Prostate gland (tissue), 2 donors: Measurements from ENCODE around the gene ZNF576. TPM values are rescaled to one million over a fixed set of nuclear protein-coding genes. Genes with fewer than 3 reads are reported as not detected.
A peak's percentile ranks its signal among the peaks of the same experiment; 100 is the strongest.
"Not testable (repeated sequence)": the region's sequence is repeated elsewhere in the genome, so short reads cannot be mapped to it uniquely, and the experiment has no call there.

ENCODE experiments used
- DNase-seq: peaks from one replicate; pipeline ENCODE4 v3.0.0-alpha.2; 2019; ENCODE audit warnings: low spot score
- H3K27ac ChIP-seq, 2 donors: fragments of 200-600 bp; sonication (generic); 2 replicates each; pipeline ENCODE4 v1.5.1; 2017 to 2019
- H3K27me3 ChIP-seq: fragments of 200-600 bp; sonication (generic); replicated peaks from 2 replicates; pipeline ENCODE4 v1.5.1; 2019; ENCODE audit not compliant: insufficient read depth
- H3K36me3 ChIP-seq, 2 donors: fragments of 200-600 bp; sonication (generic); 1 replicate in 1 of 2; 2 replicates in 1 of 2; pipeline versions ENCODE4 v1.5.1 to v1.8.1; 2017 to 2019
- H3K4me1 ChIP-seq: fragments of 200-600 bp; sonication (generic); replicated peaks from 2 replicates; pipeline ENCODE4 v1.5.1; 2019
- H3K4me3 ChIP-seq, 2 donors: fragments of 200-600 bp; sonication (generic); 2 replicates each; pipeline ENCODE4 v1.5.1; 2017 to 2019
- H3K9me3 ChIP-seq: fragments of 200-600 bp; sonication (generic); 2 replicates; pipeline ENCODE4 v1.5.1; 2017
- CTCF ChIP-seq, 4 experiments: fragments of 200-600 bp in 2 of 4; fragments of 450-650 bp in 2 of 4; sonication (generic) in 2 of 4; IDR thresholded peaks; 1 replicate in 3 of 4; 2 replicates in 1 of 4; pipeline ENCODE4 v1.5.1; 2016 to 2019; ENCODE audit warnings: antibody characterized with exemption in 4 of 4, mild to moderate bottlenecking in 2 of 4, moderate library complexity in 2 of 4
- POLR2A ChIP-seq: fragments of 450-650 bp; IDR thresholded peaks from one replicate; pipeline ENCODE4 v1.6.1; 2016; ENCODE audit warnings: antibody characterized with exemption, mild to moderate bottlenecking
- POLR2AphosphoS5 ChIP-seq: sonication (generic); formaldehyde crosslinking; IDR thresholded peaks from one replicate; pipeline ENCODE4 v1.6.1; 2017; ENCODE audit warnings: antibody characterized with exemption
- WGBS: methylation state at CpG from one replicate; pipeline ENCODE4 v1.1.5; 2018; 5-methylcytosine and 5-hydroxymethylcytosine counted together
- intact Hi-C: fragments of 100-400 bp; cut with DNase I; formaldehyde crosslinking; loops from one replicate; pipeline ENCODE4 v1.14.2; 2022
- total RNA-seq, 2 donors: library from RNA; depleted of rRNA; stranded (reverse); fragments of >200 nt; gene quantifications; one replicate each; pipeline ENCODE4 v1.1.0, GENCODE V29; 2016

Gene ZNF576, protein sequence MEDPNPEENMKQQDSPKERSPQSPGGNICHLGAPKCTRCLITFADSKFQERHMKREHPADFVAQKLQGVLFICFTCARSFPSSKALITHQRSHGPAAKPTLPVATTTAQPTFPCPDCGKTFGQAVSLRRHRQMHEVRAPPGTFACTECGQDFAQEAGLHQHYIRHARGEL
- 10 to 100 TPM; 25.1 to 30.6 TPM for total RNA-seq

- Histone ChIP-seq H3K27ac (peak within 1 kb of the TSS; percentile 94 to 97), H3K27me3 (no peaks in the 10 kb centered on the region), H3K9me3 (no peaks in the 10 kb centered on the region), H3K36me3 (peaks cover 0 to 16% of the 10 kb centered on the region in 2 donors), H3K4me3 (peak within 1 kb of the TSS; percentile 32 to 59), H3K4me1 (peaks cover 28% of the 10 kb centered on the region)
- peak; percentile 100 for DNase-seq
- under 1% methylated on average over 60 of the region's 60 CpGs for WGBS
- intact Hi-C loops = loop anchor here (1.0 to 2.0 kb wide), 2 partner anchors 21 to 61 kb away; partner anchors contain the start of genes PINLYP and XRCC1
- TF ChIP-seq CTCF (IDR thresholded peaks at IDR 0.05) (peak in 1 of 4 experiments; percentile 26), POLR2A (peak; percentile 96), POLR2AphosphoS5 (peak; percentile 100)
Observed at GRCh38 chr19:43595999-43596841, at the start of gene ZNF576, which contains the start of gene IRGQ. Gene ZNF576, plus strand, starts transcription at chr19:43596595. Its CDS starts 514 bp downstream, at chr19:43597109. Gene IRGQ, minus strand, starts transcription at chr19:43596134. Its CDS starts 796 bp downstream, at chr19:43595338.

GRCh38 chr19:43547926-43548325 lies 48.5 kb upstream of the ZNF576 start:
- DNase-seq, H3K9me3 ChIP-seq: not testable (repeated sequence)
- WGBS = 89% methylated on average over 15 of the region's 24 CpGs

DNA sequence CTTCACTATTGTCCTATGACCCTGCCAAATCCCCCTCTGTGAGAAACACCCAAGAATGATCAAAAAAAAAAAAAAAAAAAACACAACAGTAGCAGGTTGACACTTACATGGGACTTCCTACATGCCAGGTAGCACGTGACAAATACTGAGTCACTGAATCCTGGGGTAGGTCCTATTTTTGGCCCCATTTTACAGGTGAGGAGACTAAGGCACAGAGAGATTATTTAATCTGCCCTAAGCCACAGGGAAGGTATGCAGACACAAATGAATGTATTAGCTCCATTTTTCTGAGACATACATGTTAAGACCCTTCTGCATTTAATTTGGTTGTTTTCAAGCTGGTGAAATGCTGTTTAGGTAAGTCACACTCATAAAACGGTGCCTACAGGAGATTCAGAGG lies 47.7 kb upstream of the ZNF576 start:
- TF ChIP-seq POLR2A (no peak), CTCF (IDR thresholded peaks at IDR 0.05) (no peak), POLR2AphosphoS5 (no peak)
- Histone ChIP-seq H3K4me3 (no peak overlapping the region), H3K4me1 (no peaks in the 10 kb centered on the region), H3K27ac (no peak overlapping the region), H3K36me3 (peaks cover 7 to 15% of the 10 kb centered on the region in 2 donors), H3K27me3 (no peaks in the 10 kb centered on the region), H3K9me3 (no peaks in the 10 kb centered on the region)
- intact Hi-C loops = no loop called here
- no peak for DNase-seq
- 90% methylated on average over 2 of the region's 2 CpGs for WGBS

More at GRCh38 chr19:43547926-43548325, 48.5 kb upstream of the ZNF576 start:
- intact Hi-C loops, H3K27me3 ChIP-seq, H3K4me1 ChIP-seq, H3K4me3 ChIP-seq, H3K27ac ChIP-seq: not testable (repeated sequence)
- peaks cover 11 to 18% of the 10 kb centered on the region in 2 donors for H3K36me3 ChIP-seq

DNA sequence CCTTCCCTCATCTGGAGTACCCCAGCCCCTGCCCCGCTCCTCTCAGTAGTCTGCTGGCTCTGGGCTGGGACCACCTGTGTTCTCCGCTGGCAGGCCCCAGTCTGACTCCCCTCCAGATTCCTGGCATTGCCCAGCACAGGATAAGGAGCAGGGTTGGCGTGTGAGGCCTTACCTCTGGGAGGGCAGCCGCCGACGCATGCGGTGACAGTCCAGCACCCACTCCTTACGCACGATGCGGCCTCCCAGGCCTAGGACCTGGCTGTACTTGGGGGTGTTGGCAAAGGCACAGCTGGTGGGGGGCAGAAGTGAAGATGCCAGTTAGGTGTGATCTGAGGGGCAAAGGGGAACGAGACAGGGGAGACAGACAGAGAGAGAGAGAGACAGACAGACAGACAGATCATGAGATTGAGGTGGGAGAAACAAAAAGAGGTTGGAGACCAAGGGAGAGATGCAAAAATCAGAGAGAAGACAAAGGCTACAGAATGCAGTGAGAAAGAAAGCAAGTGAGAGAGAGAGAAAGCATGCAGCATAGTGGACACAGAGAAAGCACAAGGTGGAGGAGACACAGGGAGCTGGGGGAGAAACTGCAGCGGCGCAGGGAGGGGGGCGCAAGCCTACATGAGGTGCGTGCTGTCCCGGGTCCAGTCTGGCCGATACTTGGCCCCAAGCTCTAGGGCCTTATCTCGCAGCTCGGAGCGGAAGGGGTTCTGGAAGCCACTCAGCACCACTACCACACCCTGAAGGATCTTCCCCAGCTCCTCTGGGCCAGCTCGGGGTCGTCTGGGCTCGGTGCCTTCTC lies 44.8 kb upstream of the ZNF576 start:
- intact Hi-C loops = no loop called here
- TF ChIP-seq POLR2A (no peak), CTCF (IDR thresholded peaks at IDR 0.05) (no peak)
- no peaks in the 10 kb centered on the region for H3K27me3 ChIP-seq
- no peak overlapping the region for H3K4me3 ChIP-seq
- no peak for DNase-seq
- 96% methylated on average over 23 of the region's 23 CpGs for whole genome bisulfite sequencing
- H3K9me3 ChIP-seq = no peaks in the 10 kb centered on the region
- H3K4me1 ChIP-seq = no peaks in the 10 kb centered on the region
- H3K27ac ChIP-seq = no peak overlapping the region
- peaks cover 6 to 11% of the 10 kb centered on the region in 2 donors for H3K36me3 ChIP-seq

DNA sequence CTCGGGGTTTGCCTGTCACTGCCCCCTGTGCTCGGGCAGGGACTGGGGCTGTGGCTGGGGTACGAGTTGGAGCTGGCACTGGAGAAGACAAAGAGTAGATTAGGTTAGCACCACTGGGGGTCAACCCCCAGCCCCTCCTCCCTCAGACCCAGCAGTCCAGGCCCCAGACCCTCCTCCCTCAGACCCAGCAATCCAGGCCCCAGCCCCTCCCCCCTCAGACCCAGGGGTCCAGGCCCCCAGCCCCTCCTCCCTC lies 44.3 kb upstream of the ZNF576 start:
- Histone ChIP-seq H3K4me1 (no peaks in the 10 kb centered on the region), H3K36me3 (peaks cover 6 to 11% of the 10 kb centered on the region in 2 donors), H3K9me3 (no peaks in the 10 kb centered on the region), H3K27ac (no peak overlapping the region), H3K27me3 (no peaks in the 10 kb centered on the region), H3K4me3 (no peak overlapping the region)
- TF ChIP-seq POLR2A (no peak), POLR2AphosphoS5 (no peak), CTCF (IDR thresholded peaks at IDR 0.05) (no peak)
- 86% methylated on average over 3 of the region's 3 CpGs for WGBS
- DNase-seq = no peak
- intact Hi-C loops = no loop called here
